Liver (tissue), 9 donors: ENCODE measurements around the gene ACAT1. TPM values are rescaled to one million over a fixed set of nuclear protein-coding genes. Genes with fewer than 3 reads are reported as not detected.

Experiments used
- DNase-seq: peaks from one replicate; pipeline ENCODE4 v3.0.0-alpha.2; 2017; ENCODE audit warnings: low spot score
- H3K27ac ChIP-seq, 2 donors: one replicate each; pipeline ENCODE4 v1.7.0; 2013; ENCODE audit warnings: inconsistent platforms in 2 of 2, low read length in 2 of 2, control low read depth in 1 of 2, low read depth in 1 of 2, mild to moderate bottlenecking in 1 of 2
- H3K27me3 ChIP-seq, 4 donors: one replicate each; pipeline versions ENCODE4 v1.6.1 to v1.7.0; 2013; ENCODE audit warnings: low read length in 3 of 4, inconsistent platforms in 1 of 4, mild to moderate bottlenecking in 1 of 4, moderate library complexity in 1 of 4; ENCODE audit not compliant: control insufficient read depth in 4 of 4, insufficient read depth in 4 of 4
- H3K36me3 ChIP-seq, 4 donors: one replicate each; pipeline versions ENCODE4 v1.6.1 to v1.7.0; 2013; ENCODE audit warnings: low read length in 3 of 4, mild to moderate bottlenecking in 3 of 4, low read depth in 1 of 4, moderate library complexity in 1 of 4; ENCODE audit not compliant: control insufficient read depth in 4 of 4, insufficient read depth in 3 of 4
- H3K4me1 ChIP-seq, 4 donors: one replicate each; pipeline versions ENCODE4 v1.6.1 to v1.7.0; 2013; ENCODE audit warnings: low read length in 3 of 4, mild to moderate bottlenecking in 3 of 4, moderate library complexity in 1 of 4; ENCODE audit not compliant: control insufficient read depth in 4 of 4, insufficient read depth in 4 of 4
- H3K4me3 ChIP-seq, 3 donors: one replicate each; pipeline versions ENCODE4 v1.6.1 to v1.7.0; 2013; ENCODE audit warnings: low read length in 3 of 3, control low read depth in 1 of 3, low read depth in 1 of 3, mild to moderate bottlenecking in 1 of 3
- H3K9ac ChIP-seq, 2 donors: one replicate each; pipeline ENCODE4 v1.7.0; 2013; ENCODE audit warnings: low read length in 2 of 2, mild to moderate bottlenecking in 2 of 2, moderate library complexity in 2 of 2, control low read depth in 1 of 2, low read depth in 1 of 2
- H3K9me3 ChIP-seq, 4 donors: one replicate each; pipeline versions ENCODE4 v1.6.1 to v1.7.0; 2013; ENCODE audit warnings: low read length in 3 of 4; ENCODE audit not compliant: control insufficient read depth in 4 of 4
- FOXA1 ChIP-seq: IDR thresholded peaks from 2 replicates; pipeline ENCODE4 v1.6.1; 2016; ENCODE audit warnings: antibody characterized with exemption
- FOXA2 ChIP-seq: IDR thresholded peaks from 2 replicates; pipeline ENCODE4 v1.6.1; 2016; ENCODE audit warnings: antibody characterized with exemption
- GABPA ChIP-seq, 2 donors: IDR thresholded peaks in 1 of 2; conservative IDR thresholded peaks in 1 of 2; 2 replicates each; pipeline ENCODE4 v1.6.1; 2016; ENCODE audit warnings: antibody characterized with exemption in 2 of 2, mild to moderate bottlenecking in 1 of 2, moderate library complexity in 1 of 2
- HNF4A ChIP-seq, 2 donors: conservative IDR thresholded peaks; 2 replicates each; pipeline ENCODE4 v1.6.1; 2016; ENCODE audit warnings: antibody characterized with exemption in 2 of 2, mild to moderate bottlenecking in 2 of 2
- HNF4G ChIP-seq: IDR thresholded peaks from 2 replicates; pipeline ENCODE4 v1.6.1; 2016; ENCODE audit warnings: antibody characterized with exemption
- JUND ChIP-seq, 2 donors: IDR thresholded peaks; 2 replicates each; pipeline ENCODE4 v1.6.1; 2016; ENCODE audit warnings: antibody characterized with exemption in 2 of 2
- RAD21 ChIP-seq, 2 donors: IDR thresholded peaks; 2 replicates each; pipeline ENCODE4 v1.6.1; 2016; ENCODE audit warnings: antibody characterized with exemption in 2 of 2, mild to moderate bottlenecking in 2 of 2
- RXRA ChIP-seq, 2 donors: IDR thresholded peaks; 2 replicates each; pipeline ENCODE4 v1.6.1; 2017 to 2018; ENCODE audit warnings: antibody characterized with exemption in 2 of 2, mild to moderate bottlenecking in 1 of 2
- SP1 ChIP-seq: IDR thresholded peaks from 2 replicates; pipeline ENCODE4 v1.6.1; 2018; ENCODE audit warnings: antibody characterized with exemption, mild to moderate bottlenecking
- TAF1 ChIP-seq: conservative IDR thresholded peaks from 2 replicates; pipeline ENCODE4 v1.6.1; 2016; ENCODE audit warnings: antibody characterized with exemption, mild to moderate bottlenecking
- YY1 ChIP-seq: IDR thresholded peaks from 2 replicates; pipeline ENCODE4 v1.6.1; 2016; ENCODE audit warnings: antibody characterized with exemption, mild to moderate bottlenecking
- WGBS: extraction: QIAGEN DNeasy Blood & Tissue Kit; methylation state at CpG from one replicate; pipeline ENCODE4 v1.1.7; 2013; 5-methylcytosine and 5-hydroxymethylcytosine counted together
- polyA plus RNA-seq, 2 donors: library from polyadenylated mRNA; stranded (reverse) in 1 of 2; unstranded in 1 of 2; fragments of 200-250 nt in 1 of 2; fragments of >200 nt in 1 of 2; fragmentation: Nextera tagmentation in 1 of 2; extraction: Ambion mirVana in 1 of 2; gene quantifications; one replicate each; pipeline versions ENCODE4 v1.2.1 to v1.2.3, GENCODE V29; 2013 to 2015
- total RNA-seq, 2 donors: library from RNA; depleted of rRNA; stranded (reverse); fragments of >200 nt; gene quantifications; one replicate each; pipeline ENCODE4 v1.2.3, GENCODE V29; 2014
- TF ChIP-seq, protein P1 (sequence below): IDR thresholded peaks from 2 replicates; pipeline ENCODE4 v1.6.1; 2016; ENCODE audit warnings: antibody characterized with exemption, mild to moderate bottlenecking
- TF ChIP-seq, protein P2 (sequence below): IDR thresholded peaks from 2 replicates; pipeline ENCODE4 v1.6.1; 2016; ENCODE audit warnings: antibody characterized with exemption
- TF ChIP-seq, protein P3 (sequence below): fragments of 150-350 bp; IDR thresholded peaks from 2 replicates; pipeline ENCODE4 v1.5.1; 2017; ENCODE audit warnings: improper control_type of control experiment, low read depth, low read length; ENCODE audit not compliant: missing input control
- TF ChIP-seq, protein P4 (sequence below): IDR thresholded peaks from 2 replicates; pipeline ENCODE4 v1.6.1; 2016; ENCODE audit warnings: antibody characterized with exemption
- TF ChIP-seq, protein P5 (sequence below): IDR thresholded peaks from 2 replicates; pipeline ENCODE4 v1.6.1; 2016; ENCODE audit warnings: antibody characterized with exemption
- donor health status: healthy.
- donor health status: healthy.
- donor health status: healthy.
- donor health status: healthy.
- donor health status: healthy.

Gene ACAT1
- total and polyA plus RNA-seq, 4 donors: 99.8 to 1,048 (median 575) TPM

DNA sequence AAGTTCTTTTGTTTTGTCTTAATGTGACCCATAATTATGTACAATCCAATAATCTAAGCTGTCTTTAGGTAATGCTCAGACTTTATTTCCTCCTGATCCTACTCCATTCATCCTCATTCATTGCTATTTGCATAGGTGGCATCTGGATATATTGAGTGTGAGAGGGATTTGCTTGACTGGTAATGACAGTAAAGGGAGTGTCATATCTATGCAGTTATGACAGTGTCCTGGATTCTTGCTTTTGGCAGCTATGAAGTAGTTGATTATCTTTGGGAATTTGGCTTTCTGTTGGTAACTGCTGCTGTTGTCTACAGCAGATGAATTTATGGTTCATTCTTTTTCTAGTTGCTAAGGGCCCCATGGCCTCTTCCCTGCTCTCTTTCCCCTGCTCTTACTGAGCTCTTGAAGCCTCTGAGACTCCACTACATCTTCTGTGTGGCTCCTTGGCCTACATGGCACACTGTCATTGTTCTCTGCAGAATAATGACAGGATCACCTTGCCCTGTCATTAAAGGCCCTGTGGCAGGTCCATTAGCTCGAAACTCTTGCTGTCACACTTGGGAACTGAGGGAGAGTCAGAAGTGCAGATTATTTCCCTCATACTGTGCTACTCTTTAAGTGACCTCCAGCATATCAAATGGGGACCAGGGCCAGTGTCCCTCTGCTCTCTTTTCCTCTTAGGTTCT lies 20.1 kb upstream of the ACAT1 start:
- Histone ChIP-seq H3K27ac (no peak overlapping the region), H3K36me3 (peaks cover 2 to 32% (median 24%) of the 10 kb centered on the region in 4 donors)

More for the DNA sequence above, 20.1 kb upstream of the ACAT1 start:
- H3K27me3 ChIP-seq: no peaks in the 10 kb centered on the region
- no peaks in the 10 kb centered on the region for H3K9me3 ChIP-seq
- TF ChIP-seq, protein P1, sequence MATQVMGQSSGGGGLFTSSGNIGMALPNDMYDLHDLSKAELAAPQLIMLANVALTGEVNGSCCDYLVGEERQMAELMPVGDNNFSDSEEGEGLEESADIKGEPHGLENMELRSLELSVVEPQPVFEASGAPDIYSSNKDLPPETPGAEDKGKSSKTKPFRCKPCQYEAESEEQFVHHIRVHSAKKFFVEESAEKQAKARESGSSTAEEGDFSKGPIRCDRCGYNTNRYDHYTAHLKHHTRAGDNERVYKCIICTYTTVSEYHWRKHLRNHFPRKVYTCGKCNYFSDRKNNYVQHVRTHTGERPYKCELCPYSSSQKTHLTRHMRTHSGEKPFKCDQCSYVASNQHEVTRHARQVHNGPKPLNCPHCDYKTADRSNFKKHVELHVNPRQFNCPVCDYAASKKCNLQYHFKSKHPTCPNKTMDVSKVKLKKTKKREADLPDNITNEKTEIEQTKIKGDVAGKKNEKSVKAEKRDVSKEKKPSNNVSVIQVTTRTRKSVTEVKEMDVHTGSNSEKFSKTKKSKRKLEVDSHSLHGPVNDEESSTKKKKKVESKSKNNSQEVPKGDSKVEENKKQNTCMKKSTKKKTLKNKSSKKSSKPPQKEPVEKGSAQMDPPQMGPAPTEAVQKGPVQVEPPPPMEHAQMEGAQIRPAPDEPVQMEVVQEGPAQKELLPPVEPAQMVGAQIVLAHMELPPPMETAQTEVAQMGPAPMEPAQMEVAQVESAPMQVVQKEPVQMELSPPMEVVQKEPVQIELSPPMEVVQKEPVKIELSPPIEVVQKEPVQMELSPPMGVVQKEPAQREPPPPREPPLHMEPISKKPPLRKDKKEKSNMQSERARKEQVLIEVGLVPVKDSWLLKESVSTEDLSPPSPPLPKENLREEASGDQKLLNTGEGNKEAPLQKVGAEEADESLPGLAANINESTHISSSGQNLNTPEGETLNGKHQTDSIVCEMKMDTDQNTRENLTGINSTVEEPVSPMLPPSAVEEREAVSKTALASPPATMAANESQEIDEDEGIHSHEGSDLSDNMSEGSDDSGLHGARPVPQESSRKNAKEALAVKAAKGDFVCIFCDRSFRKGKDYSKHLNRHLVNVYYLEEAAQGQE: no peak
- TF ChIP-seq YY1 (no peak), FOXA2 (no peak), RAD21 (IDR thresholded peaks at IDR 0.05) (no peak), JUND (IDR thresholded peaks at IDR 0.05) (no peak), FOXA1 (no peak), HNF4G (no peak), SP1 (no peak), TAF1 (no peak), RXRA (IDR thresholded peaks at IDR 0.05) (no peak), GABPA (IDR thresholded peaks at IDR 0.05 in 1 of 2, conservative IDR thresholded peaks at IDR 0.05 in 1 of 2) (no peak), HNF4A (conservative IDR thresholded peaks at IDR 0.05) (no peak)
- TF ChIP-seq, protein P2, sequence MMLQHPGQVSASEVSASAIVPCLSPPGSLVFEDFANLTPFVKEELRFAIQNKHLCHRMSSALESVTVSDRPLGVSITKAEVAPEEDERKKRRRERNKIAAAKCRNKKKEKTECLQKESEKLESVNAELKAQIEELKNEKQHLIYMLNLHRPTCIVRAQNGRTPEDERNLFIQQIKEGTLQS: no peak
- TF ChIP-seq, protein P3, sequence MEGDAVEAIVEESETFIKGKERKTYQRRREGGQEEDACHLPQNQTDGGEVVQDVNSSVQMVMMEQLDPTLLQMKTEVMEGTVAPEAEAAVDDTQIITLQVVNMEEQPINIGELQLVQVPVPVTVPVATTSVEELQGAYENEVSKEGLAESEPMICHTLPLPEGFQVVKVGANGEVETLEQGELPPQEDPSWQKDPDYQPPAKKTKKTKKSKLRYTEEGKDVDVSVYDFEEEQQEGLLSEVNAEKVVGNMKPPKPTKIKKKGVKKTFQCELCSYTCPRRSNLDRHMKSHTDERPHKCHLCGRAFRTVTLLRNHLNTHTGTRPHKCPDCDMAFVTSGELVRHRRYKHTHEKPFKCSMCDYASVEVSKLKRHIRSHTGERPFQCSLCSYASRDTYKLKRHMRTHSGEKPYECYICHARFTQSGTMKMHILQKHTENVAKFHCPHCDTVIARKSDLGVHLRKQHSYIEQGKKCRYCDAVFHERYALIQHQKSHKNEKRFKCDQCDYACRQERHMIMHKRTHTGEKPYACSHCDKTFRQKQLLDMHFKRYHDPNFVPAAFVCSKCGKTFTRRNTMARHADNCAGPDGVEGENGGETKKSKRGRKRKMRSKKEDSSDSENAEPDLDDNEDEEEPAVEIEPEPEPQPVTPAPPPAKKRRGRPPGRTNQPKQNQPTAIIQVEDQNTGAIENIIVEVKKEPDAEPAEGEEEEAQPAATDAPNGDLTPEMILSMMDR: no peak
- TF ChIP-seq, protein P4, sequence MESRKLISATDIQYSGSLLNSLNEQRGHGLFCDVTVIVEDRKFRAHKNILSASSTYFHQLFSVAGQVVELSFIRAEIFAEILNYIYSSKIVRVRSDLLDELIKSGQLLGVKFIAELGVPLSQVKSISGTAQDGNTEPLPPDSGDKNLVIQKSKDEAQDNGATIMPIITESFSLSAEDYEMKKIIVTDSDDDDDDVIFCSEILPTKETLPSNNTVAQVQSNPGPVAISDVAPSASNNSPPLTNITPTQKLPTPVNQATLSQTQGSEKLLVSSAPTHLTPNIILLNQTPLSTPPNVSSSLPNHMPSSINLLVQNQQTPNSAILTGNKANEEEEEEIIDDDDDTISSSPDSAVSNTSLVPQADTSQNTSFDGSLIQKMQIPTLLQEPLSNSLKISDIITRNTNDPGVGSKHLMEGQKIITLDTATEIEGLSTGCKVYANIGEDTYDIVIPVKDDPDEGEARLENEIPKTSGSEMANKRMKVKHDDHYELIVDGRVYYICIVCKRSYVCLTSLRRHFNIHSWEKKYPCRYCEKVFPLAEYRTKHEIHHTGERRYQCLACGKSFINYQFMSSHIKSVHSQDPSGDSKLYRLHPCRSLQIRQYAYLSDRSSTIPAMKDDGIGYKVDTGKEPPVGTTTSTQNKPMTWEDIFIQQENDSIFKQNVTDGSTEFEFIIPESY: no peak
- TF ChIP-seq, protein P5, sequence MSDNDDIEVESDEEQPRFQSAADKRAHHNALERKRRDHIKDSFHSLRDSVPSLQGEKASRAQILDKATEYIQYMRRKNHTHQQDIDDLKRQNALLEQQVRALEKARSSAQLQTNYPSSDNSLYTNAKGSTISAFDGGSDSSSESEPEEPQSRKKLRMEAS: no peak
- H3K4me1 ChIP-seq: no peaks in the 10 kb centered on the region
- H3K9ac ChIP-seq: no peak overlapping the region
- DNase-seq: no peak
- 91% methylated on average over 1 of the region's 1 CpG for WGBS
- no peak overlapping the region for H3K4me3 ChIP-seq
